HepG2 (cell line): ENCODE results near the gene SCO1. TPM values are rescaled to one million over a fixed set of nuclear protein-coding genes. Genes with fewer than 3 reads are reported as not detected.

Experiments used
- ATAC-seq: fragments of 200-7000 bp; cut with Tn5 transposase; 3 replicates; pipeline ENCODE4 v1.9.1; 2020; ENCODE audit warnings: mild to moderate bottlenecking, moderate library complexity
- BruUV-seq: library from RNA; stranded (reverse); fragments of 400-500 nt; replicated peaks from 2 replicates; lab custom pipeline; 2021; lab: Mats Ljungman, UMichigan
- CTCF ChIA-PET: fragments of 300-600 bp; formaldehyde crosslinking; extraction: SDS; loops from one replicate; lab custom pipeline; 2021; ENCODE audit warnings: low total read pairs, inconsistent platforms, low intra/inter-chr PET ratio; lab: Yijun Ruan, JAX
- POLR2A ChIA-PET: fragments of 350-600 bp; sonication (Branson Sonifier 250); formaldehyde crosslinking; loops from one replicate; lab custom pipeline; 2020; ENCODE audit warnings: antibody characterized with exemption, inconsistent platforms; lab: Yijun Ruan, JAX
- DNase-seq: peaks from one replicate; pipeline ENCODE4 v3.0.0-alpha.2; 2015; ENCODE audit warnings: low spot score
- FAIRE-seq: peaks from 3 replicates; lab custom pipeline; 2011; peaks lifted over from hg19 to GRCh38; lab: Jason Lieb, UNC
- H2AFZ ChIP-seq: one replicate; pipeline ENCODE4 v1.6.1; 2011; ENCODE audit warnings: low read length, inconsistent platforms
- H3K27ac ChIP-seq: fragments of 300-600 bp; 3 replicates; pipeline ENCODE4 v1.8.0; 2011; ENCODE audit warnings: mixed run types, mild to moderate bottlenecking, mixed read lengths, low read length, inconsistent platforms; ENCODE audit not compliant: insufficient read depth; ENCODE audit errors: extremely low read length
- H3K27me3 ChIP-seq, 2 experiments: fragments of 200-600 bp in 1 of 2; 2 replicates in 1 of 2; 3 replicates in 1 of 2; pipeline versions ENCODE4 v1.6.0 to v1.8.0; 2011; ENCODE audit warnings: low read length in 2 of 2, mild to moderate bottlenecking in 2 of 2, moderate library complexity in 2 of 2, inconsistent platforms in 1 of 2; ENCODE audit not compliant: insufficient read depth in 2 of 2, control insufficient read depth in 1 of 2
- H3K36me3 ChIP-seq, 2 experiments: fragments of 200-600 bp in 1 of 2; replicated peaks in 1 of 2; 2 replicates in 1 of 2; 3 replicates in 1 of 2; pipeline versions ENCODE4 v1.5.1 to v1.8.0; 2011; ENCODE audit warnings: low read length in 2 of 2, inconsistent platforms in 1 of 2; ENCODE audit not compliant: insufficient read depth in 2 of 2, control insufficient read depth in 1 of 2
- H3K4me1 ChIP-seq: 2 replicates; pipeline ENCODE4 v1.5.1; 2012; ENCODE audit warnings: low read length, inconsistent platforms; ENCODE audit not compliant: insufficient read depth
- H3K4me2 ChIP-seq: 2 replicates; pipeline ENCODE4 v1.6.0; 2011; ENCODE audit warnings: low read depth, low read length, inconsistent platforms
- H3K4me3 ChIP-seq, 3 experiments: fragments of 200-600 bp in 1 of 3; sonication (generic), shearing (Covaris generic) in 1 of 3; replicated peaks in 1 of 3; 2 replicates each; pipeline ENCODE4 v1.5.1; 2011 to 2016; ENCODE audit warnings: low read length in 3 of 3, inconsistent platforms in 2 of 3, low read depth in 2 of 3, mild to moderate bottlenecking in 2 of 3, control low read depth in 1 of 3, mixed read lengths in 1 of 3; ENCODE audit not compliant: insufficient read depth in 1 of 3
- H3K79me2 ChIP-seq: one replicate; pipeline ENCODE4 v1.6.1; 2011; ENCODE audit warnings: low read length, inconsistent platforms; ENCODE audit not compliant: insufficient read depth
- H3K9ac ChIP-seq: 2 replicates; pipeline ENCODE4 v1.6.0; 2011; ENCODE audit warnings: mild to moderate bottlenecking, low read depth, low read length, inconsistent platforms; ENCODE audit not compliant: insufficient read depth
- H3K9me3 ChIP-seq: 2 replicates; pipeline ENCODE4 v1.5.1; 2012; ENCODE audit warnings: mild to moderate bottlenecking, low read length
- H4K20me1 ChIP-seq: 2 replicates; pipeline ENCODE4 v1.6.0; 2011; ENCODE audit warnings: inconsistent platforms, mild to moderate bottlenecking, low read length, moderate library complexity; ENCODE audit not compliant: insufficient read depth
- BCL6 ChIP-seq: IDR thresholded peaks from 2 replicates; pipeline ENCODE4 v1.6.1; 2016; ENCODE audit warnings: missing genetic modification reagents, missing compliant biosample characterization
- BHLHE40 ChIP-seq: IDR thresholded peaks from 2 replicates; pipeline ENCODE4 v1.6.1; 2011; ENCODE audit warnings: low read length, improper control_type of control experiment
- BRCA1 ChIP-seq: sonication (generic); formaldehyde crosslinking; IDR thresholded peaks from 2 replicates; pipeline ENCODE4 v1.4.0; 2020; ENCODE audit warnings: missing genetic modification reagents
- GABPA ChIP-seq, 2 experiments: IDR thresholded peaks; 2 replicates each; pipeline ENCODE4 v1.6.1; 2011 to 2016; ENCODE audit warnings: low read depth in 2 of 2, low read length in 1 of 2, missing biosample characterization in 1 of 2, missing genetic modification characterization in 1 of 2
- GTF3A ChIP-seq: sonication (generic); formaldehyde crosslinking; conservative IDR thresholded peaks from 2 replicates; pipeline ENCODE4 v1.4.0; 2020; ENCODE audit warnings: mild to moderate bottlenecking, missing genetic modification reagents
- MED13 ChIP-seq: sonication (generic); formaldehyde crosslinking; IDR thresholded peaks from 2 replicates; pipeline ENCODE4 v1.5.0; 2020; ENCODE audit warnings: missing genetic modification reagents
- NFIC ChIP-seq: IDR thresholded peaks from 2 replicates; pipeline ENCODE4 v1.6.1; 2012; ENCODE audit warnings: mild to moderate bottlenecking, low read length, inconsistent platforms
- PRPF4 ChIP-seq: fragments of 200-400 bp; formaldehyde crosslinking; IDR thresholded peaks from 2 replicates; pipeline ENCODE4 v1.6.1; 2016; ENCODE audit warnings: low read length, low read depth; ENCODE audit not compliant: poor library complexity, severe bottlenecking
- SALL1 ChIP-seq: sonication (generic); formaldehyde crosslinking; IDR thresholded peaks from 2 replicates; pipeline ENCODE4 v1.8.0; 2022; ENCODE audit warnings: mild to moderate bottlenecking, missing genetic modification reagents
- SP4 ChIP-seq: sonication (generic); formaldehyde crosslinking; IDR thresholded peaks from 2 replicates; pipeline ENCODE4 v1.8.1; 2023; ENCODE audit warnings: mild to moderate bottlenecking, missing genetic modification reagents
- SP5 ChIP-seq: IDR thresholded peaks from 2 replicates; pipeline ENCODE4 v1.6.1; 2016; ENCODE audit warnings: low read depth, borderline replicate concordance
- SRSF9 ChIP-seq: fragments of 200-400 bp; formaldehyde crosslinking; IDR thresholded peaks from 2 replicates; pipeline ENCODE4 v1.6.1; 2018; ENCODE audit warnings: borderline replicate concordance, mild to moderate bottlenecking, low read depth, low read length; ENCODE audit not compliant: insufficient read depth, poor library complexity, severe bottlenecking
- ZNF142 ChIP-seq: sonication (generic); formaldehyde crosslinking; IDR thresholded peaks from 2 replicates; pipeline ENCODE4 v1.4.0; 2020; ENCODE audit warnings: missing genetic modification reagents
- ZNF256 ChIP-seq: sonication (generic); formaldehyde crosslinking; conservative IDR thresholded peaks from 2 replicates; pipeline ENCODE4 v1.4.0; 2020; ENCODE audit warnings: missing genetic modification reagents
- ZNF670 ChIP-seq: sonication (generic); formaldehyde crosslinking; IDR thresholded peaks from 2 replicates; pipeline ENCODE4 v1.8.0; 2022; ENCODE audit warnings: mild to moderate bottlenecking, missing genetic modification reagents, borderline replicate concordance
- ZNF879 ChIP-seq: sonication (generic); formaldehyde crosslinking; IDR thresholded peaks from 2 replicates; pipeline ENCODE4 v1.8.1; 2023; ENCODE audit warnings: missing genetic modification reagents
- WGBS: methylation state at CpG from one replicate; pipeline ENCODE4 v1.1.6; 2017; ENCODE audit warnings: low lambda C conversion rate; 5-methylcytosine and 5-hydroxymethylcytosine counted together
- in situ Hi-C: cut with HindIII; loops from 2 replicates; pipeline ENCODE4 v1.10.0; 2017; ENCODE audit warnings: low pct_unique_long_range_greater_than_20kb; ENCODE audit not compliant: extremely low pct_ligation_motif_present
- intact Hi-C: fragments of 100-400 bp; cut with micrococcal nuclease; formaldehyde crosslinking; loops from one replicate; pipeline ENCODE4 v1.10.0; 2022; ENCODE audit not compliant: unreplicated experiment
- polyA plus RNA-seq, 8 experiments: library from polyadenylated mRNA; depleted of rRNA in 3 of 8; stranded (reverse) in 7 of 8; unstranded in 1 of 8; fragments of >200 nt; fragmentation: Illumina TruSeq in 4 of 8; extraction: Trizol in 4 of 8; gene quantifications; 2 replicates each; pipeline versions ENCODE4 v1.2.1 to v1.2.3, GENCODE V29; 2011 to 2016; ENCODE audit warnings: low read depth in 4 of 8, missing spikeins in 1 of 8, mixed read lengths in 1 of 8; ENCODE audit not compliant: insufficient read depth in 1 of 8
- total RNA-seq, 5 experiments: library from RNA; depleted of rRNA; stranded (reverse); fragments of >200 nt; fragmentation: Illumina TruSeq; extraction: Trizol; gene quantifications; 2 replicates each; pipeline ENCODE4 v1.2.3, GENCODE V29; 2016; ENCODE audit warnings: low read depth in 1 of 5

SCO1 gene
- total and polyA plus RNA-seq, 2 of the 13 experiments (the other 11 are each of a cell fraction or from before 2014, with no cell fraction given): 11.4 to 50.3 TPM

- TF ChIP-seq BCL6 (CRISPR knock-in tag) (peak; percentile 68), SP5 (CRISPR knock-in tag) (no peak), SALL1 (CRISPR knock-in tag) (peak; percentile 33; the same call in 1 of the 2 replicates)
These were observed 41.4 kb upstream of the SCO1 start (continued) for GRCh38 chr17:10738521-10739258.

- no peaks in the 10 kb centered on the region for H3K36me3 ChIP-seq
- in situ Hi-C loops: loop anchor here (5.0 kb wide), 1 partner anchor 110 kb away; no protein-coding TSS in a partner anchor
- TF ChIP-seq ZNF670 (CRISPR knock-in tag) (no peak), ZNF142 (no peak), SP4 (CRISPR knock-in tag) (no peak), SRSF9 (no peak), GABPA (IDR thresholded peaks at IDR 0.05; ENCODE audit: low read depth, low read length) (no peak), GABPA (CRISPR knock-in tag; IDR thresholded peaks at IDR 0.05; ENCODE audit: low read depth) (no peak), GTF3A (no peak), NFIC (no peak), MED13 (CRISPR knock-in tag) (no peak), PRPF4 (no peak), BRCA1 (CRISPR knock-in tag) (no peak), ZNF879 (CRISPR knock-in tag) (no peak), BHLHE40 (no peak), ZNF256 (no peak)
- peaks cover 0 to 8% of the 10 kb centered on the region in 2 experiments; a peak in 2 of 5 replicates for H3K27me3 ChIP-seq
- H3K4me1 ChIP-seq: peaks cover 30% of the 10 kb centered on the region
- WGBS: 8% methylated on average over 3 of the region's 3 CpGs
- no peaks in the 10 kb centered on the region for H3K79me2 ChIP-seq
- H3K27ac ChIP-seq: no peak overlapping the region
- H3K9ac ChIP-seq: no peak overlapping the region
- no peak overlapping the region for H3K4me3 ChIP-seq
- POLR2A ChIA-PET: no interaction called here
- CTCF ChIA-PET: interaction anchor here (0.9 to 3.1 kb wide), 2 partner anchors 103 to 107 kb away, joined by 3 to 43 read pairs; no protein-coding TSS in a partner anchor
- FAIRE-seq (no peak), ATAC-seq (peak; percentile 10; the same call in 1 of the 3 replicates), DNase-seq (no peak)
- no peak overlapping the region for H2AFZ ChIP-seq
- H3K4me2 ChIP-seq: no peak overlapping the region
- no TSS peak for BruUV-seq
- no peaks in the 10 kb centered on the region for H3K9me3 ChIP-seq
- intact Hi-C loops: loop anchor here (1.0 kb wide), 1 partner anchor 108 kb away; no protein-coding TSS in a partner anchor
- H4K20me1 ChIP-seq: no peaks in the 10 kb centered on the region
These were observed 40.4 kb upstream of the SCO1 start for GRCh38 chr17:10737736-10738135.
